Measurements from ENCODE around the gene ERFL. TPM values are rescaled to one million over a fixed set of nuclear protein-coding genes. Genes with fewer than 3 reads are reported as not detected.

The ERFL gene
- total RNA-seq, 4 donors from 2014 or later: not detected

- intact Hi-C loops (cut with DNase I): no loop called here
- WGBS, 2 donors: 7 to 11% methylated on average over 8 to 14 of the region's 29 CpGs
- Histone ChIP-seq H3K4me1 (peaks cover 0 to 25% (median 5%) of the 10 kb centered on the region in 3 donors), H3K27me3 (peaks cover 11 to 76% (median 32%) of the 10 kb centered on the region in 4 donors), H3K36me3 (peaks cover 0 to 13% (median 0%) of the 10 kb centered on the region in 3 donors), H3K27ac (no peak overlapping the region), H3K4me3 (no peak overlapping the region), H3K9me3 (no peaks in the 10 kb centered on the region)
- TF ChIP-seq CTCF (IDR thresholded peaks at IDR 0.05): no peak
- TF ChIP-seq POLR2A (IDR thresholded peaks at IDR 0.05): no peak
- no peak for DNase-seq
Measured at GRCh38 chr19:41911889-41912731, 16.1 kb downstream of the ERFL start.

DNA sequence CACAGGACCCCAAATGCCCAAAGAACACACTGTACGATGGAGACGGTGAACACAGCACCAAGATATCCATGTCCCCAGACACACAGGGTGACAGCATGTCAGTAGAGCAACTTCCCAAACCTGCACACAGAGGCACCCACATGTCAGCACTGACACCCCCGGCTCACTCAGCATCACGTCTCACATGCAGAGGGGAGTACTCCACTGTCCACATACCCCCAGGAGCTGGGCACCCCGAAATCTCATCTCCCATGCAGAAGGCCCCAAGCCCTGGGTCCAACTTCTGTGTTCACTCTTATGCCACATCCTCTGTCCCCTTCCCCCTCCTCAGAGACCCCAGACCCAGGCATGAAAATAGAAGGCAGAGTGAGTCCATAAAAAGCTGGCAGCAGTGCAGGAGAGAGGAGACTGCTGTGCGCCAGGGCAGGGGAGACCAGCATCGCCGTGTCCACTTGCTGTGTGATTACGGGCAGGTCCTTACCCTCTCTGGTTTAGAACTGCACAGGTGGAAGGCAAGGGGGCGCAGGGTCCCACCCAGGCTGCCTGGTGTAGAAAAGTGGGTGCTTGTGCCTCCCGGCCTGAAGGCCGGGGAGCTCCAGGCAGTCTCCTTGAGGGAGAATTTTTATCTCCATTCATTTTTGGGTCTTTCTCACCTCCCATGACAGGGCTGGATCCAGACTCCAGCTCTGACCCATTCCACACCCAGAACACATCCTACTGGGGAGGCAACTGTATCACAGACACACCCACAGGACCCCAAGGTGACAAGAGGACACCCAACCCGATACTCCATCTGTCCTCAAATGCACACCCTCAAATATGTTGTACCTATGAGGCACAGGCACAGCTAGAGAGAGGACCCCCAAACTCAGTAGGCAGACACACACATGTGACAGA is 17.0 kb downstream of the ERFL start:
- H3K4me3 ChIP-seq: no peak overlapping the region
- no peak for DNase-seq
- WGBS, 2 donors: 34 to 53% methylated on average over 4 to 10 of the region's 13 CpGs
- no peak for TF ChIP-seq POLR2A (IDR thresholded peaks at IDR 0.05)
- no peak for TF ChIP-seq CTCF (IDR thresholded peaks at IDR 0.05)
- H3K36me3 ChIP-seq: peaks cover 0 to 22% (median 4%) of the 10 kb centered on the region in 3 donors
- intact Hi-C loops (cut with DNase I): no loop called here
- peaks cover 0 to 25% (median 5%) of the 10 kb centered on the region in 3 donors for H3K4me1 ChIP-seq
- peaks cover 11 to 67% (median 27%) of the 10 kb centered on the region in 4 donors for H3K27me3 ChIP-seq
- no peaks in the 10 kb centered on the region for H3K9me3 ChIP-seq
- no peak overlapping the region for H3K27ac ChIP-seq

GRCh38 chr19:41910240-41910991 is 17.8 kb downstream of the ERFL start:
- Histone ChIP-seq H3K4me3 (no peak overlapping the region), H3K4me1 (peaks cover 0 to 20% (median 4%) of the 10 kb centered on the region in 3 donors), H3K27ac (no peak overlapping the region), H3K9me3 (no peaks in the 10 kb centered on the region), H3K27me3 (peaks cover 6 to 59% (median 19%) of the 10 kb centered on the region in 4 donors), H3K36me3 (peaks cover 3 to 30% (median 6%) of the 10 kb centered on the region in 3 donors)
- intact Hi-C loops (cut with DNase I): no loop called here
- DNase-seq: no peak
- no peak for TF ChIP-seq CTCF (IDR thresholded peaks at IDR 0.05)
- TF ChIP-seq POLR2A (IDR thresholded peaks at IDR 0.05): no peak
- WGBS, 2 donors: 24 to 34% methylated on average over 6 of the region's 12 CpGs

DNA sequence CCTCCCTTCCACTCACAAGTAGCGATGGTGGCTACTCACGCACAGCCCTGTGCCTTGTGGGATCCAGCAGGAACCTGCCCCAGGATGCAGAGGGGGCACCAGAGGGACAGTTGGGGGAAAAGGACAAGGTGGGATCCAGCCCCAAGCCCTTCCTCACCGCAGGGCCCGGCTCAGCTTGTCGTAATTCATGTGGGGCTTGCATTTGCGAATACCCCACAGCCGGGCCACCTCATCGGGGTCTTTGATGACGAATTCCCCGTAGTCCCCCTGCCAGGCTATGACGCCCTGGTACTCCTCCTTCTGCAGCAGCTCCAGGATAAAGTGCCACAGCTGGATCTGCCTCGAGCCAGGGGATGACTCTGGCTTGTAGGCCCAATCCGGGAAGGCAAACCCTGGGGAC is 18.5 kb downstream of the ERFL start:
- Histone ChIP-seq H3K27me3 (peaks cover 5 to 52% (median 15%) of the 10 kb centered on the region in 4 donors), H3K4me1 (peaks cover 0 to 15% (median 0%) of the 10 kb centered on the region in 3 donors), H3K36me3 (peaks cover 6 to 37% (median 8%) of the 10 kb centered on the region in 3 donors), H3K4me3 (no peak overlapping the region), H3K9me3 (no peaks in the 10 kb centered on the region), H3K27ac (no peak overlapping the region)
- no peak for DNase-seq
- WGBS, 2 donors: 58 to 80% methylated on average over 2 to 9 of the region's 13 CpGs
- TF ChIP-seq POLR2A (IDR thresholded peaks at IDR 0.05): no peak
- TF ChIP-seq CTCF (IDR thresholded peaks at IDR 0.05): no peak
- intact Hi-C loops (cut with DNase I): no loop called here

All from esophagus squamous epithelium (tissue), 5 donors.